ENCODE data around the gene BRS3. TPM values are rescaled to one million over a fixed set of nuclear protein-coding genes. Genes with fewer than 3 reads are reported as not detected.

BRS3 gene
- total RNA-seq, 1 donor from 2014 or later = not detected

GRCh38 chrX:136491832-136492231 is 4.1 kb downstream of the BRS3 start:
- DNase-seq (ENCODE audit: extremely low spot score in 2 of 2) = no peak
- intact Hi-C loops (cut with DNase I) = no loop called here
- no peaks in the 10 kb centered on the region for H3K27me3 ChIP-seq
- H3K4me1 ChIP-seq = no peaks in the 10 kb centered on the region
- no peak overlapping the region for H3K4me3 ChIP-seq
- H3K27ac ChIP-seq = no peak overlapping the region
- H3K36me3 ChIP-seq = no peaks in the 10 kb centered on the region
- TF ChIP-seq POLR2A (IDR thresholded peaks at IDR 0.05) = no peak
- no peak for TF ChIP-seq CTCF (IDR thresholded peaks at IDR 0.05)
- TF ChIP-seq POLR2AphosphoS5 (IDR thresholded peaks at IDR 0.05; ENCODE audit: insufficient read depth in 1 of 2, low read depth in 1 of 2) = no peak
- H3K9me3 ChIP-seq = no peaks in the 10 kb centered on the region

DNA sequence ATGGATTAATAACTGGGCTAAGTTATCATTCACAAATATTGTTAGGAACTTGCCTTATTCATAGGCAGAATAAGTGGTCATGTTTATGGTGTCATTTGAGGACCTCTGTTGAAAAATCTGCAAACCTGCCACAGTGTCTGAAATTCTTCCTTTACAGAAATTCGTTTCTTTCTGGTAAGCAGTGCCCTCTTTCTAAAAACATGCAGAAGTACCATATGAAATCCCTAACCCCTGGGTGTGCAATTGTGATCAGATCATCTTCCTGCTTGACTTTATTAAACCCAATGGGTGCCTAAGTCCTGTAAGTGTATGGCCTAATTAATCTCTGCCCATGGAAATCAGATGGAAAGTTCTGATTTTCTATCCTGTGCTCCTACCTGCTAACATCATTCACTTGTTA is 5.3 kb downstream of the BRS3 start:
- Histone ChIP-seq H3K36me3 (no peaks in the 10 kb centered on the region), H3K27ac (no peak overlapping the region), H3K4me3 (no peak overlapping the region), H3K4me1 (no peaks in the 10 kb centered on the region), H3K27me3 (no peaks in the 10 kb centered on the region), H3K9me3 (no peaks in the 10 kb centered on the region)
- no peak for TF ChIP-seq POLR2A (IDR thresholded peaks at IDR 0.05)
- no peak for TF ChIP-seq CTCF (IDR thresholded peaks at IDR 0.05)
- TF ChIP-seq POLR2AphosphoS5 (IDR thresholded peaks at IDR 0.05; ENCODE audit: insufficient read depth in 1 of 2, low read depth in 1 of 2) = no peak
- DNase-seq (ENCODE audit: extremely low spot score in 2 of 2) = no peak
- intact Hi-C loops (cut with DNase I) = no loop called here

DNA sequence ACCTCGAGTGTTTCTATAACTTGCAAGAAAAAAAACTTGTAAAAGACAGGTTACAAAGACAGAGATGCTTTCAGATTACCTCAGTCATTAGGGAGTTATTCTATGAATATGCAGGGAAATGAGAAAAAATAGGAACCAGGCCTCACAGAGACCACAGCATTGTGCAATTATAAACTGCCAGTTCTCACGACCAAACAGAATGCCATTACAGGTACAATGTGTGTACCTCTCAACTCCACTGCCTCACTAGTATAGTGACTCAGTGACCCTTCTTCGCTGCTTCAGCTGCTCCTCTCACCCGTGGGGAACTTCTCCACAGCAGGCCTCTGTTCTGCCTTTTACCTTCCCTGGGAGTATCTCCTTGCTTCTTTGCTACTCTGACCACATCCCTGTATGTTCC is 7.3 kb downstream of the BRS3 start:
- no peak for DNase-seq (ENCODE audit: extremely low spot score in 2 of 2)
- Histone ChIP-seq H3K27ac (no peak overlapping the region), H3K4me1 (peaks cover 7% of the 10 kb centered on the region), H3K4me3 (no peak overlapping the region), H3K36me3 (no peaks in the 10 kb centered on the region), H3K27me3 (no peaks in the 10 kb centered on the region), H3K9me3 (no peaks in the 10 kb centered on the region)
- TF ChIP-seq CTCF (IDR thresholded peaks at IDR 0.05) (no peak), POLR2AphosphoS5 (IDR thresholded peaks at IDR 0.05; ENCODE audit: insufficient read depth in 1 of 2, low read depth in 1 of 2) (no peak), POLR2A (IDR thresholded peaks at IDR 0.05) (no peak)
- intact Hi-C loops (cut with DNase I) = loop anchor here (5.0 kb wide), 1 partner anchor 82 kb away; no protein-coding TSS in a partner anchor

GRCh38 chrX:136496186-136496763 is 8.5 kb downstream of the BRS3 start:
- Histone ChIP-seq H3K4me1 (peaks cover 7% of the 10 kb centered on the region), H3K36me3 (no peaks in the 10 kb centered on the region), H3K9me3 (no peaks in the 10 kb centered on the region), H3K27me3 (no peaks in the 10 kb centered on the region), H3K27ac (peak overlapping the region; percentile 88), H3K4me3 (peak overlapping the region; percentile 52 to 54)
- TF ChIP-seq POLR2A (IDR thresholded peaks at IDR 0.05) (no peak), POLR2AphosphoS5 (IDR thresholded peaks at IDR 0.05; ENCODE audit: insufficient read depth in 1 of 2, low read depth in 1 of 2) (no peak), CTCF (IDR thresholded peaks at IDR 0.05) (no peak)
- no peak for DNase-seq (ENCODE audit: extremely low spot score in 2 of 2)
- intact Hi-C loops (cut with DNase I) = loop anchor here (5.0 kb wide), 1 partner anchor 81 kb away; no protein-coding TSS in a partner anchor

GRCh38 chrX:136496764-136497555 is 9.2 kb downstream of the BRS3 start:
- H3K9me3 ChIP-seq = no peaks in the 10 kb centered on the region
- intact Hi-C loops (cut with DNase I) = loop anchor here (5.0 kb wide), 1 partner anchor 80 kb away; no protein-coding TSS in a partner anchor
- H3K27ac ChIP-seq = peak overlapping the region; percentile 88
- H3K27me3 ChIP-seq = no peaks in the 10 kb centered on the region
- peak overlapping the region; percentile 52 to 54 for H3K4me3 ChIP-seq
- TF ChIP-seq POLR2AphosphoS5 (IDR thresholded peaks at IDR 0.05; ENCODE audit: insufficient read depth in 1 of 2, low read depth in 1 of 2) = peak; percentile 46 to 48
- TF ChIP-seq CTCF (IDR thresholded peaks at IDR 0.05) = no peak
- no peaks in the 10 kb centered on the region for H3K36me3 ChIP-seq
- DNase-seq (ENCODE audit: extremely low spot score in 2 of 2) = no peak
- peaks cover 7% of the 10 kb centered on the region for H3K4me1 ChIP-seq

Measured in vagina (tissue), 2 donors.